ENCODE results near the gene CBFA2T3. TPM values are rescaled to one million over a fixed set of nuclear protein-coding genes. Genes with fewer than 3 reads are reported as not detected.

CBFA2T3 gene
- total and polyA plus RNA-seq, 2 of the 8 experiments (the other 6 are each of a cell fraction or from before 2014, with no cell fraction given), result 0.51 to 1.3 TPM

DNA sequence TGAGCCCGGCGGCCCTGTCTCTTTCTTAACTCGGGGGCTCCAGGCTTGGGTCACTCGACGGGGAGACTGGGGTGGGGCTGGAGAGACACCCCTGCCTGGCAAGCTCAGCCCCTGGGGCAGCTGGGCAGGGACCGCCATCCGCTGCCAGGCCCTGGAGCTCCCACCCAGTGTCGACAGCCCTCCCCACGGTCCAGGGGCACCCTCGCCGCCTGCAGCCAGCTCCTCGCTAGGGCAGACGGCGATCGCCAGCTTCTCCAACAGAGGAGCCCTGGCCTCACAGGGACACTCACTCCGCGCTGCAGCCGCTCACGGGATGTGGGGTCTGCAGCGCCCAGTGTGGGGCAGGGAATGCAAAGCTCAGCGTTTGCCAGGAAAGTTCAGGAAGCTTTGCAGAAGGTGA, 149.3 kb downstream of the CBFA2T3 start:
- Histone ChIP-seq H3K9ac (replicated peaks in 1 of 4; ENCODE audit: extremely low read depth in 1 of 4, low read depth in 3 of 4, low read length in 3 of 4) (no peak overlapping the region), H2BK12ac (ENCODE audit: low read depth, low read length) (no peak overlapping the region), H3K27me3 (replicated peaks in 1 of 4; ENCODE audit: control insufficient read depth in 3 of 4, extremely low read depth in 1 of 4, insufficient read depth in 3 of 4, low read length in 3 of 4) (no peaks in the 10 kb centered on the region), H2AFZ (ENCODE audit: low read length) (no peak overlapping the region), H3K36me3 (ENCODE audit: control insufficient read depth in 2 of 4, insufficient read depth in 4 of 4, low read length in 3 of 4) (no peaks in the 10 kb centered on the region), H3K23ac (ENCODE audit: insufficient read length) (no peak overlapping the region), H2BK20ac (ENCODE audit: low read length) (no peak overlapping the region), H3K9me3 (ENCODE audit: insufficient read depth in 2 of 2, low read depth in 1 of 2, low read length in 1 of 2) (no peaks in the 10 kb centered on the region), H2BK15ac (ENCODE audit: low read length) (no peak overlapping the region), H4K8ac (ENCODE audit: extremely low read depth, insufficient read depth, low read length) (no peak overlapping the region), H3K4ac (replicated peaks; ENCODE audit: insufficient read length, low read depth, low read length) (no peak overlapping the region), H2BK5ac (ENCODE audit: low read depth, low read length) (no peak overlapping the region), H4K91ac (replicated peaks; ENCODE audit: insufficient read length, low read length) (no peak overlapping the region), H3K56ac (replicated peaks; ENCODE audit: insufficient read length, low read depth, low read length) (no peak overlapping the region), H3K4me3 (ENCODE audit: extremely low read depth in 1 of 4, insufficient read depth in 2 of 4, low read depth in 3 of 4, low read length in 4 of 4) (no peak overlapping the region), H3K18ac (ENCODE audit: extremely low read depth, low read length) (no peak overlapping the region), H3K79me2 (ENCODE audit: control insufficient read depth in 1 of 2, insufficient read depth in 2 of 2, low read length in 2 of 2) (no peaks in the 10 kb centered on the region), H3K4me1 (replicated peaks in 1 of 4; ENCODE audit: control insufficient read depth in 3 of 4, insufficient read depth in 4 of 4, low read length in 3 of 4) (0 out of 7 replicates have a peak, but pooled peaks cover 0 to 2% (median 0%) of the 10 kb centered on the region in 4 experiments), H2BK120ac (replicated peaks; ENCODE audit: low read depth, low read length) (no peak overlapping the region), H2AK5ac (ENCODE audit: low read depth, low read length) (no peak overlapping the region), H3K27ac (ENCODE audit: low read depth, low read length) (no peak overlapping the region), H3K14ac (ENCODE audit: insufficient read length) (no peak overlapping the region), H4K5ac (ENCODE audit: insufficient read length, low read depth, low read length) (no peak overlapping the region), H4K20me1 (replicated peaks in 1 of 2; ENCODE audit: control insufficient read depth in 1 of 2, insufficient read depth in 2 of 2, low read length in 2 of 2) (peaks cover 2 to 6% of the 10 kb centered on the region in 2 experiments), H3K4me2 (ENCODE audit: insufficient read depth in 1 of 2, low read depth in 2 of 2, low read length in 2 of 2) (no peak overlapping the region), H3K79me1 (ENCODE audit: low read depth, low read length) (0 out of 2 replicates have a peak, but pooled peaks cover 3% of the 10 kb centered on the region), H3K23me2 (ENCODE audit: low read depth, low read length) (no peaks in the 10 kb centered on the region)
- POLR2A ChIA-PET (ENCODE audit: partially characterized antibody), result interaction anchor here (1.1 to 2.2 kb wide), 2 partner anchors 16 to 20 kb away, joined by 3 to 8 read pairs; partner anchors contain the start of gene APRT
- DNase-seq (ENCODE audit: low read depth in 1 of 2, low spot score in 2 of 2) (no peak), FAIRE-seq (no peak)
- WGBS, 2 experiments (ENCODE audit: extremely low coverage in 1 of 2, insufficient coverage in 1 of 2, insufficient read length in 1 of 2, insufficient replicate concordance in 2 of 2, low coverage in 1 of 2, low lambda C conversion rate in 2 of 2, missing lambda C conversion rate in 1 of 2), result 88% methylated on average over 20 of the region's 21 CpGs; no CpG with 5 or more reads in 1 of the 2 experiments
- CTCF ChIA-PET (ENCODE audit: partially characterized antibody), result interaction anchor here (0.8 to 2.0 kb wide), 5 partner anchors 10 to 79 kb away, joined by 3 to 10 read pairs (median 3); no protein-coding TSS in a partner anchor
- TF ChIP-seq CTBP2 (IDR thresholded peaks at IDR 0.05; ENCODE audit: borderline replicate concordance, insufficient read depth, insufficient read length, low read length) (no peak), TBP (IDR thresholded peaks at IDR 0.05; ENCODE audit: low read depth, low read length) (no peak), SP1 (IDR thresholded peaks at IDR 0.05; ENCODE audit: low read depth, low read length) (no peak), RAD21 (IDR thresholded peaks at IDR 0.05 in 1 of 2, conservative IDR thresholded peaks at IDR 0.05 in 1 of 2; ENCODE audit: low read depth in 2 of 2, low read length in 2 of 2) (no peak), KDM4A (IDR thresholded peaks at IDR 0.05; ENCODE audit: low read depth, low read length, severe bottlenecking) (no peak), SIN3A (conservative IDR thresholded peaks at IDR 0.05 in 1 of 2, IDR thresholded peaks at IDR 0.05 in 1 of 2; ENCODE audit: low read depth in 1 of 2, low read length in 2 of 2) (no peak), MAFK (IDR thresholded peaks at IDR 0.05; ENCODE audit: low read depth, low read length) (no peak), BACH1 (IDR thresholded peaks at IDR 0.05; ENCODE audit: low read length) (no peak), FOSL1 (IDR thresholded peaks at IDR 0.05; ENCODE audit: insufficient read depth, low read depth, low read length) (no peak), SUZ12 (IDR thresholded peaks at IDR 0.05; ENCODE audit: low read length) (no peak), POLR2AphosphoS5 (IDR thresholded peaks at IDR 0.05; ENCODE audit: low read depth, low read length) (no peak)
- TF ChIP-seq, protein P1, sequence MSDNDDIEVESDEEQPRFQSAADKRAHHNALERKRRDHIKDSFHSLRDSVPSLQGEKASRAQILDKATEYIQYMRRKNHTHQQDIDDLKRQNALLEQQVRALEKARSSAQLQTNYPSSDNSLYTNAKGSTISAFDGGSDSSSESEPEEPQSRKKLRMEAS (IDR thresholded peaks at IDR 0.05), result no peak
